GM18507 (cell line): ENCODE data around the gene DDOST.

ENCODE experiments used
- DNase-seq: peaks from one replicate; pipeline ENCODE4 v3.0.0; 2011; ENCODE audit warnings: low read depth; ENCODE audit not compliant: insufficient read length; ENCODE audit errors: extremely low spot score
- FAIRE-seq: peaks from 2 replicates; lab custom pipeline; 2011; peaks lifted over from hg19 to GRCh38; lab: Jason Lieb, UNC

Gene DDOST

DNA sequence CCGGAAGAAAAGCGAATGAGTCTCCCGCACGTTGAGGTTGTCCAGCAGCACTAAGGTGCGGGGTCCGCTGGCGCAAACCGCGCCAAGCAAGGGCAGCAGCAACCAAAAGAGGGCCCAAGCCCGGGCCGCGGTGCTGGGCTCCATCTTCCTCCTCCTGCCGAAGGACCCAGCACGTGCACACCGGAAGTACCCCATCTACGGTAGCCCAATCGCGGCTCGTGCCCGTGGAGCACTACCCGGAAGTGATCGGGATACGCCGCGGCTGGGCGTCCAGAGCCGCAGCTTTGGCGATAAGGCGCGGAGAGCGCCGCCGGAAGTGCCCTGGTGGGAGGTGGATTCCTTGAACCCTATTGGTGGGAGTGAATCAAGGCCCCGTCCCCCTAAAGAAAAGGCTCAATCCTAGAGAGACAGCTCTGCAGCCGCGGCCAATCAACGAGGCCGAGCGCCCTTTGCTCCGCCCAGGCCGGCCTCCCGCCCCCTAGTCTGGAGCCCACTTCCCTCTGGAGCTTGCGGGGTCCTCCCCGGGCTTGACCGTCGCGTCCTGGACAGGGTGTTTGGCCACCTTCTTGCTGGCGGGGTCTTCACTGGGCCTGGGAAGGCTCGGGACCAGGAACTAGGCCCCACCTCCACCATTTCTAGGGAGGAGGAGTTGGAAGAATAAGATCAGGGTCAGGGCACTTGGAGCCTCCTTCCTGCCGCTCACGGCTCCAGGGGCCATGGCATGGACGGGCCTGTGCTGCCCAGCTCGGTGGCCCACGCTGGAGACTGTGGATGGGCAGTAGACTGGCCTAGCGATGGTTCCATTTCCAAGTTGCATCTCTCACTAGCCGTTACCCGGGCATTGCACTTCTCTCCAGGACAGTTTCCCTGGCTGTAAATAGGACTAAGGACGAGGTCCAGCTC, at the start of gene DDOST:
DDOST (minus strand) TSS at position 163 of the 903 bp plus-strand sequence; CDS start at position 144, 19 bp downstream.
- DNase-seq, result peak; percentile 98
- peak; percentile 100 for FAIRE-seq

DNA sequence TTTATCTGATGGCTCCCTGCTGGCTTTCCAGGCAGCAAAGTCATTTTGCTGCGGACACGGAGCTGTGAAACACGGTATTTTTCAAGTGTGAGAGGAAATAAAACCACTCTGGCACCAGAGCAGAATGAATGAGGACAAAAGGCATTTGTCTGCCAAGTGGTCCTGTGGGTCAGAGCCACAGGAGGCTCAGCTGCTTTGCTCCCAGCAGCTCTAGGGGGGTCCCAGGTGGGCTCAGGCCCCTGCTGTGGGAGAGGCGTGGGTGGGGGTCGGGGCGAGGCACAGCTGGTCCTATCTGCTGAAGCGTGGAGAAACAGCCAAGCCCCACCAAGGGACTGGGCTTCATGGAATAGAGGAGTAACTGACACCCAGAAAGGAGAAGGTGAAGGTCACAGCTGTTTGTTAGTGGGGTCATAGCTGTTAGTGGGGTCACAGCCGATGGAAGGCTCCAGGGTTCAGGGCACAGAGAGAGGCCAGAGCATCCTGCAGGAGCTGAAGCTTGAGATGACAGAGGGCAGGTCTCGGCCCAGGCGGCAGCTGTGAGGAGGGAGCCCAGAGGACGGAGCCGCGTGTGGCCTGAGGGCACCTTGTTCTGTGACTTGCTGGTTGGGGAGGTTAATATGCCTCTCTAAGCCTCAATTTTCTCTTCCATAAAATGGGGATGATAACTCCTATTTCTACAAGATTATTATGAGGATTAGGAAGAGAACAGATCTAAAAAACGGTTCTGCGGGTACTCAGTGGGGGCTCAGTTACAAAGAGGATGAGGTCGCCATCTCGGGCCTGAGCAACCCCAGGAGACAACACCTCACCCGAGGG, 49.5 kb upstream of the DDOST start:
- FAIRE-seq, result no peak
- no peak for DNase-seq

DNA sequence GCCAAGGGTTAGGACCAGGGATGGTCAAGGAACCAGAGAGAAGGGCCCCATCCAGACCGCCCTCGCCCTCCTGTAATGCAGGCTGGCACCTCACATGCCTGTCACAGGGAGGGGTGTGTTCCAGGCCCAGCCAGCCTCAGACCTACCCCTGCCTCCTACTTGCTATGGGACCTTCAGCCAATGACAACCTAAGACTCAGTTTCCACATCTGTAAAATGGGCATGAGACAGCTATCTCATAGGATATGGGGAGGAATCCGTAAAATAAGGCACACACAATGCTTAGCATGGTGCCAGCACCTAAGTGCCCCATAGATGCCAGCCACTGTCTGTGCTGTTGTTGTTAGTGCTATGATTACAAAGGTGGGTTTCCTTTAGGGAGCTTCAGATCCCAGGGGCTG, 48.7 kb upstream of the DDOST start:
- DNase-seq (no peak), FAIRE-seq (no peak)

DNA sequence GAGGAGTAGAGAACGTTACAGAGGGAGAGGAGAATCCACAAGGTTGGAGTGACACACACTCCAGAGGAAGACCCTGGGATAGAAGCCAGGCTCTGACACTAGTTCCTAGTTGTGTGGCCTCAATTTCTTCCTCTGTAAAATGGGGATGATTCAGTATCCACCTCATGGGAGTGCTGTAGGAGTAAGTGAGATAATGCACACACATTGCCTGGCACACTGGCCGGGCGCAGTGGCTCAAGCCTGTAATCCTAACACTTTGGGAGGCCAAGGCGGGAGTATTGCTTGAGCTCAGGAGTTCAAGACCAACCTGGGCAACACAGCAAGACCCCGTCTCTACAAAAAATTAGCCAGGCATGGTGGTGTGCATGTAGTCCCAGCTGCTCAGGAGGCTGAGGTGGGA, 47.7 kb upstream of the DDOST start:
- DNase-seq (no peak), FAIRE-seq (no peak)

DNA sequence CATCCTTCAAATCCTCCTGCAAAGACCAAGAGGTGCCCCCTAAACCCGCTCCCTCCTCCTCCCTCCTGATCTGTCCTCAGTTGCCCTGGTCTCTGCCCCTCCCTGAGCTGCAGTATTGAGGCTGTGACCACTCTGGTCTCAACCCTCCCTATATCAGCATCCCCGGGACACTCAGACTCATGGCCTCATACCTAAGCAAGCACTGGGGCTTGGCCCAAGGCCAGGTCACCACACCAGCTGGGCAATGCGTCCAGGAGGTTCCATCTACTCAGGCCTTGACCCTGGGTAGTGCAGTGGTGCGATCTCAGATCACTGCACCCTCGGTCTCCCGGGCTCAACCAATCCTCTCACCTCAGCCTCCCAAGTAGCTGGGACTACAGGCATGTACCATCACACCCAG, 46.9 kb upstream of the DDOST start:
- no peak for FAIRE-seq
- DNase-seq, result no peak

DNA sequence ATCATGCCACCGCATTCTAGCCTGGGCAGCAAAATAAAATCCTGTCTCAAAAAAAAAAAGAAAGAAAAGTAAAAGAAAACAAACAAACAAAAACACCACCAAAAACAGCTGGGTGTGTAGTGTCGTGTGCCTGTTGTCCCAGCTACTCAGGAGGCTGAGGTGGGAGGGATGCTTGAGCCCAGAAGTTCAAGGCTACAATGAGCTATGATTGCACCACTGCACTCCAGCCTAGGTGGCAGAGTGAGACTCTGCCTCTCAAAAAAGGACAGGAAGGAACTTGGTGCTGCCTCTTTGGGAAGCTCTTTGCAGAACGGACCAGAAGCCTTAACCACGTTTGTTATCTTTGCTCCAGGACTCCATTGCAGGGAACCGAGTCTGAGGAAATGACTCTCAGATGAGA, 45.7 kb upstream of the DDOST start:
- no peak for DNase-seq

DNA sequence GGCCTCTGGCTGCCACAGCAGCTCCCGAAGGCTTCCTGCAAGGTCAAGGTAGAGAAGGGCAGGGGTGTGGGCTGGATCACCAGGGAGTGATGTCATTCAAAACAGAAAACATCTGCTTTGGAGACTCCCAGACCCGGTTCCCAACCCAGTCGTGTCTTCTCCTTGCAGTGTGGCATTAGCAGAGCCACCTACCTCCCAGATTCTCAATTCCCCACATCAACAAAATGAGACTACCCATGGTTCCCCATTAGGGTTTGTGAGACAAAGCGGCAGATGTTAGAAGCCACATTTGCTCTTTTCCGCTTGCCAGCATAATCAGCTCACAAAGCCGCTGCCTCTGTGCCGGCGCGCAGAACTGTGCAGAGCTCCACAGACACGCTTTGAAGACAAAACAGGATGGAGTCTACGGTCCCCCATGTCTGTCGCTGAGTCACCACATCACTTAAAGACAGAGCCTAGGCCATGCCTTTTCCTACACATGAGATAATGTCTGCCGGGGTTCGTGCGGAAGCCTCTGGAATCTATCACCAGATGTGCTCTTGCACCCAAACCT, 44.1 kb upstream of the DDOST start:
- FAIRE-seq (no peak), DNase-seq (no peak)

More for the DNA sequence above, 45.7 kb upstream of the DDOST start:
- no peak for FAIRE-seq

DNA sequence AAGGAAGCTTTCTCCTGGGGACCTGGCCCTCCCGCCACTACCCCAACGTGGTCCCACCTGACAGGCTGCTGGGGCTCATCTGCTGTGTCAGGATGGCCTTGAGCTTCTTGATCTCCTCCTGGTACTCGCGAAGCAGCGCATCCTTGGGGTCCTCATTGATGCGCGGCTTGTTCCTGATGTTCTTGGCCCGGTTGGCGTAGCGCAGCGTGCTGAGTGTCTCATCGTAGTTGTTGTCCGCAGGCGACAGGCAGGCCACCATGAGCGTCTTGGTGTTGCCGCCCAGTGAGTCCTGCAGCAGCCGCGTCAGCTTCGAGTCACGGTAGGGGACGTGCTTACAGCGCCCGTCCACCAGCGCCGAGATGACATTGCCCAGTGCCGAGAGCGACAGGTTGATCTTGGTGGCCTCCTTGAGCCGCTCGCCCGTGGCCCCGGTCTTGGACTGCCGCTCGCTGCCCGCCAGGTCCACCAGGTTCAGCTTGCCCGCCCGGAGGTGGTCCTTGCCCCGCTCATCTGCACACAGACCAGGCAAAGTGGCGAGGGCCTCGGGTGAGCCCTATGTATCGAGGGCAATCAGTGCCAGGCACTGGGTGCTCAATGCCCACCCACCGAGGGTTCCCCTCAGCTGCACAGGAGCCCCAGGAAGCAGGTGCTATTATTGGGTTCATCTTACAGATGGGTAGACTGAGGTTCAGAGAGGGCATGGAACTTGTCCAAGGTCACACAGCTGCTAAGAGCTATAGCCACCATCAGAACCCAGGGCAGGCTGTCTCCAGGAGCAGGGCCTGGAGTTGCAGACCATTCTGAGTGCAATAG, 43.4 kb upstream of the DDOST start:
- FAIRE-seq (no peak), DNase-seq (no peak)

DNA sequence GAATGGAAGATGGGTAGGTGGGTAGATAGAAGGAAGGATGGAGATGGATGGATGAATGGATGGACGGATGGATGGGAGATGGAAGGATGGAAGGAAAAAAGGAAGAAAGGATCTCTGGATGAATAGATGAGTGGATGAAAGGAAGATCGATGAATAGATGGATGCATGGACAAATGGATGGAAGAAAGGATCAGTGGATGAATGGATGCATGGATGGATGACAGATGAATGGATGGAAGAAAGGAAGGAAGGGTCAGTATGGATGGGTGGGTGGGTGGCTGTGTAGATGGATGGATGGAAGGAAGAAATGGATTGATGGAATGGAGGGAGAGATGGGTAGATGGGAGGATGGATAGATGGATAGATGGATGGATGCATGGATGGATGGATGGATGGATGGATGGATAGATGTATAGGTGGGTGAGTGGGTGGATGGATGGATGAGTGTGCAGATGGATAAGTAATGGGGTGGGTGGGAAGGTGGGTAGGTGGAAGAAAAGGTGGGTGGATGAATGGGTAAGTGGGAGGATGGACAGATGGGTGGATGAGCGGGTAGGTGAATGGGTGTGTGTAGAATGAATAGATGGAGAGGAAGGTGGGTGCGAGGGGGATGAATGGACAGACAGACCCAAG, 42.1 kb upstream of the DDOST start:
- FAIRE-seq, result no peak
- DNase-seq, result no peak

DNA sequence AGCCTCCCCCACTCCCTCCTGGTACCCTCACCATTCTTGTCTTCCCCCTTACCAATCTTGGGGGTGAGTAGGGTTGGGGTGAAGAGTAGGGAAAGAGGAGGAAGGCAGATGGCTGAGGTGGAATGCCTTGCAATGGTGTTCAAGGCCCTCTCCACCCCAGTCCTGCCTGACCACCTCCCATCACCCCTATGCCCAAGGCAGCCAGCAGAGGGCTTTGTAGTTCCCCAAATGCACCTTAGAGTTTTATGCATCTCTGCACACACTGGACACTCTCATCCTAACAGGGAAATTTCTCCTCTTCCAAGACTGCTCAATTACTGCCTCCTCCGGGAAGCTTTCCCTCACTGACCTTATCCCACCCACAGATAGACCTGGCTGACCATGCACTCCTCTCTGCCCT, 41.2 kb upstream of the DDOST start:
- DNase-seq (no peak), FAIRE-seq (no peak)

DNA sequence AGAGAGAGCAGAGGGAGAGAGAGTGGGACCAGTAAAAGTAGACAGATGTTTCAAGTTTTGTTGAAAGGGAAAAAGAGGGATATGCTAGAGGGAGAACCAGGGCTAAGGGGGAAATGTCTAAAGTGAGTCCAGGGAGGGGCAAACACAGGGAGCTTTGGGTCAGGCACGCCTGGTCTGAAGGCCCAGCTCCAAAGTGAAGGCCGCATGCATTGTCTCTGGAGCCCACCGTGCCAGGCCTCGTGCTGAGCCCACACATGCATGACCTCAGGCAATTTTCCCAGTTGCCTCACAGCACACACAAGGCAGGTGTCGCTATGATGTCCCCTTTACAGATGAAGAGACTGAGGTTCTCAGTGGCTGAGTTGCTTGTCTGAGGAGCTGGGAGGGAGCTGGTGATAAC, 40.7 kb upstream of the DDOST start:
- FAIRE-seq (no peak), DNase-seq (no peak)

DNA sequence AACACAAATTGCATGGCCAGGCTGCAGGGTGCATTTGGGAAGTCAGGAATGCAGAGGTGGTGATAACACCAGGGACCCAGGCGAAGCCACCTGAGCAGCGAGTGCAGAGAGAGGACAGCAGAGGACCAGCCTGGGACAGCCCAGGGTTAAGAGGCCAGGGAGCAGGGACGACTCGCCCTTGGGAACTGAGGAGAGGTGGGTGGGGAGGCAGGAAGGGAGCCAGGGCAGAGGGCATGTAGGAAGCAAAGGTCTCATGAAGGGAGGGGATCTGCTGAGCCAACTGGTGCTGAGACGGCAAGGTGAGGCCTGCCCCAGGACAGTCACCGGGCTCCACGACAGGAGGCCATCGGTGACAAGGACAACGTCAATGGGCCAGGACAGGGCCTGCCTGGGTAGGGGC, 40.3 kb upstream of the DDOST start:
- DNase-seq (no peak), FAIRE-seq (no peak)

DNA sequence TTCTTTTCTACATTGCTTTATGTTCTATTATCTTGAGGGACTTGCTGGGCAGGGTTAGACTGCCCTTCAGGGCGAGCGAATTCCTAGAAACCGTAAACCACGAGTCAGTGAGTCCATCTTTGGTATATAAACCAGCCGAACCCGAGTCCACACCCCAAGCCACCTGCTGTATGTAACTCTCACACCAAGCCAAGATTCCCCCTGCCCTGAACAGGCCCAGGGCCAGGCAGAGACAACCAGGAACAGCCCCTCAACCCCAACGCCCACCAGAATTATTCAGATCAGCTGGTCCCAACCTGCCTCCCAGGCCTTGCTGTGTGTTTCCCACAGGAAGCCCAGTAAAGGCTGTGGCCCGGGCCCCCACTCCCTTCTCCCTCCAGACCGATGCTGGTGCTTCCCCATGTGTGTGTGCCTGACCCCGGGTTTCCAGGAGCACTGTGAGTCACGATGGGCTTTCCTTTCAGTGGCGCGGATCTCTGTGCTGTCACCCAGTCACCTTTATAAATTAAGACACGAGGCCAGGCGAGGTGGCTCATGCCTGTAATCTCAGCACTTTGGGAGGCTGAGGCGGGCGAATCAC, 39.6 kb upstream of the DDOST start:
- FAIRE-seq (no peak), DNase-seq (no peak)

DNA sequence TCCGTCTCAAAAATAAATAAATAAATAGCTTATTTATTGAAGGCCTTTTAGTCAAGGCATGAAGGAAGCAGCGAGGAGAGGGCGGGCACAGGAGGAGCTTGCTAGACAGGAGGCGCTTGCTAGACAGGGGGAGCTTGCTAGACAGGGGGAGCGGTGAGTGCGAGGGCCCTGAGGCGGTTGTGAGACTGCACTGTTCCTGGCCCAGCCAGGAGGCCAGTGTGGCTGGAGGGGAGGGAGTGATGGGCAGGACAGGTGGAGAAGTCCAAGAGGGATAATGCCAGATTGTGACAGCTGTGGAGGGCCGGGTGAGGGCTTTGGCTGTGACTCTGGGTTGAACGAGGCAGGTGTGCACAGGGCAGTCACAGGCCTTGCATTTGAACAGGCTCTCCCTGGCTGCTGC, 38.4 kb upstream of the DDOST start:
- DNase-seq (no peak), FAIRE-seq (no peak)

DNA sequence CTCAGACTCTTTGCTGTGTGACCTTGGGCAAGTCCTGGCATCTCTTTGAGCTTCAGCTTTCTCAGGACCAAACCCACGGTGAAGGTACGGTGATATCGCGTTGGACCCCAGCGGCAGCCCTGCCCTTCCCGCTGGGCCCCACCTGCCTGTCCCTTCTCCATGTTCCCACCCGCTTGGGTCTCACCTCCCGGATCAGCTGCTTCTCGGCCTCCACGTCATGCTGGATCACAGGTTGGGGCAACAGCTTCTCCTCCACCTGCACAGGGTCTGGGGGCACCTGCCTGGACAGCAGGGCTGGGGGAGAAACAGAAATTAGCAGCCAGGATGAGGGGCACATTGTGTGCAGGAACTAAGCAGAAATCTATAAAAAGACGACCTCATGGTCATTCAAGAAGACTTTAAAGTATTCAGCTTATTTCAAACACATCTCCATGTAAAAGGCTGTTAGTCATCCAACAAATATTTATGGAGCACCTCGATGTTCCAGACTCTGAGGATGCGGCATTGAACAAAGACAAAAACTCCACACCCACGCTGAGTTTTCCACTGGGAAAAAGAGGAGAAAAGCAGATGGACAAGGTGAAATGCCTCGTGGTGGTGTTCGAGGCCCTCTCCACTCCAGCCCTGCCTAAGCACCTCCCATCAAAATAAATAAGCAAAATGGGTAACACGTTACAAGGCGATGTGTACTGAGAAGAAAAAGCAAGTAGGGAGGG, 37.2 kb upstream of the DDOST start:
- FAIRE-seq, result no peak
- DNase-seq, result no peak

DNA sequence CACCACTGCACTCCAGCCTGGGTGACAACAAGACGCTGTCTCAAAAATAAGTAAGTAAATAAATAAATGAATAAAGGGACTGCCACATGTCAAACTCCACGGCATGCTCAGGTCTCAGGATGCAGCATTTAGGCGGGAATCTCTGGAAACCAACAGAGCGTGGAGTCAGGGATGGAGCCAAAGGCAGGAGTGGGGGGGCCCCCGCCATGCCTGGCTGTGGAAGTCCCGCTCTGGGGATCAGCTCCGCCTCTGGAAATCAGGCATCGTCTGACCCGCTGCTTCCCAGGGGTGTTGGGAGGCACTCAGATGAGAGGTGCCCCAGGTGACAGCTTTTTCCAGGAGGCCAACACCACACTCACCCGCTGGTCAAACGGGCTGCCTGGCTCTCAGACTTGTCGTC, 36.4 kb upstream of the DDOST start:
- no peak for DNase-seq
- no peak for FAIRE-seq

DNA sequence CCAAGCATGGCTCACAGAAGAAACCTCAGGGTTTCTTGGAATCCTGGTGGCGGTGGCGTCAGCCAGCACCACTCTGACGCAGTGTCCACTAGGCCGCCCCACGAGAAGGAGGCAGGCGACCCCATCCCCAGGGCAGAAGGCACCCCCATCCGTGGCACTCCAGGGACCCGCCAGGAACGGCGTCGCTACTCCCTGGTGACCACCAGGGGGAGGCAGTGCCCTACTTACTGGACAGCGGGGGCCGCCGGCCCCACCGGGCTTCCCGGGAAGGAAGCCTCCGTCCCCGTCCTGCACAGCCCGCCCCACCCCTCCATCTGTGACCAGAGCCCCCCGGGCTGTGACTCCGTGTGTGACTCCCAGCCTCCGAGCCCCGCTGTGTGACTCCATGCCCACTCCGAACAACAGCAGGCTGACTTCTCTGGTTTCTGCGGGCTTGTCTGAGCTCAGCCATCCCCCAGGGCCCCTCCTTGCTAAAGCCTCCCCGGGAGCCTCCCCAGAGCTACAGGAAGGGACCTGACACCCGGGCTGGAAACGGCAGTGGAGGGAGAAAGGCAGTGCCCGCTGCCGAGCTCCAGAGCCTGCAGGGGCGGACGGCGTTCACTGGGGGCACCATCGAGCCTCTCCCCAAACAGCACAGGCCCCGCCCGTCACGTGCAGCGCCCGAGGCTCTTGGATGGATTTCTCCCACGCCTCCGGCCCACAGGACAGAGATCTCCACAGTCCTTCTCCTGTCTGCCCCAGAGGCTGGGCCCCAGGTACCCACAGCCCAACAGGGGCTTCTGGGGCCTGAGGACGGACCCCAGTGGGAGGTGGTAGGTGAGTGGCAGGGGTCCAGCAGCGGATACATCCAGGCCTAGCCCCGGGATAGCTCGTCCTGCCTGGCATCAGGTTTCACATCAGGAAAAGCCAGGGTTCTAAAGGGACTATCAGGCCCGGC, 35.5 kb upstream of the DDOST start:
- FAIRE-seq, result peak; percentile 71
- peak; percentile 84 for DNase-seq
